Panc1 (cell line): ENCODE measurements around the gene TJP2. TPM values are rescaled to one million over a fixed set of nuclear protein-coding genes. Genes with fewer than 3 reads are reported as not detected.
A peak's percentile ranks its signal among the peaks of the same experiment; 100 is the strongest.

Experiments used
- ATAC-seq: fragments of 200-7000 bp; cut with Tn5 transposase; 2 replicates; pipeline ENCODE4 v1.9.1; 2020; ENCODE audit warnings: mild to moderate bottlenecking, moderate library complexity
- BruUV-seq: library from RNA; stranded (reverse); fragments of 400-500 nt; replicated peaks from 2 replicates; lab custom pipeline; 2021; lab: Mats Ljungman, UMichigan
- CTCF ChIA-PET: fragments of 300-600 bp; sonication (Branson Sonifier 250); formaldehyde crosslinking; loops from one replicate; lab custom pipeline; 2022; ENCODE audit warnings: antibody characterized with exemption; lab: Charles Lee
- POLR2A ChIA-PET: fragments of 300-600 bp; sonication (Branson Sonifier 250); formaldehyde crosslinking; loops from one replicate; lab custom pipeline; 2022; ENCODE audit warnings: antibody characterized with exemption; lab: Charles Lee
- DNase-seq: peaks from one replicate; pipeline ENCODE4 v3.0.0-alpha.2; 2010; ENCODE audit warnings: low read depth, low spot score
- H3K27ac ChIP-seq: 2 replicates; pipeline ENCODE4 v1.5.1; 2011; ENCODE audit warnings: mild to moderate bottlenecking, low read length, inconsistent platforms
- H3K27me3 ChIP-seq: fragments of 200-500 bp; sonication (Bioruptor generic); 2 replicates; pipeline ENCODE4 v1.6.0; 2014; ENCODE audit warnings: low read length, inconsistent platforms; ENCODE audit not compliant: control insufficient read depth, insufficient read depth
- H3K36me3 ChIP-seq: fragments of 200-500 bp; sonication (Bioruptor generic); 2 replicates; pipeline ENCODE4 v1.5.1; 2014; ENCODE audit warnings: inconsistent platforms, mild to moderate bottlenecking, low read length, moderate library complexity; ENCODE audit not compliant: control insufficient read depth, insufficient read depth
- H3K4me1 ChIP-seq: 2 replicates; pipeline ENCODE4 v1.5.1; 2011; ENCODE audit warnings: inconsistent platforms, mild to moderate bottlenecking, low read length, moderate library complexity; ENCODE audit not compliant: control insufficient read depth, insufficient read depth
- H3K4me3 ChIP-seq, 2 experiments: 2 replicates each; pipeline ENCODE4 v1.5.1; 2011 to 2012; ENCODE audit warnings: low read depth in 2 of 2, low read length in 2 of 2, mild to moderate bottlenecking in 2 of 2, inconsistent platforms in 1 of 2, moderate library complexity in 1 of 2
- H3K9me3 ChIP-seq: fragments of 200-500 bp; sonication (Bioruptor generic); 2 replicates; pipeline ENCODE4 v1.5.1; 2014; ENCODE audit warnings: low read depth, mild to moderate bottlenecking, inconsistent platforms, low read length, moderate library complexity; ENCODE audit not compliant: control insufficient read depth, insufficient read depth
- POLR2AphosphoS5 ChIP-seq: IDR thresholded peaks from 2 replicates; pipeline ENCODE4 v1.6.1; 2012; ENCODE audit warnings: mild to moderate bottlenecking, low read depth, low read length, moderate library complexity
- SIN3A ChIP-seq: IDR thresholded peaks from 2 replicates; pipeline ENCODE4 v1.6.1; 2012; ENCODE audit warnings: low read depth, mild to moderate bottlenecking, low read length, moderate library complexity, borderline replicate concordance; ENCODE audit not compliant: insufficient read depth
- TCF7L2 ChIP-seq: IDR thresholded peaks from 2 replicates; pipeline ENCODE4 v1.6.1; 2011; ENCODE audit warnings: mild to moderate bottlenecking, low read depth, low read length, inconsistent platforms
- in situ Hi-C: cut with HindIII; loops from 2 replicates; pipeline ENCODE4 v1.10.0; 2016; ENCODE audit warnings: low sequenced_read_pairs, low pct_unique_long_range_greater_than_20kb
- intact Hi-C: fragments of 100-400 bp; cut with micrococcal nuclease; formaldehyde crosslinking; loops from one replicate; pipeline ENCODE4 v1.10.0; 2022; ENCODE audit not compliant: unreplicated experiment
- total RNA-seq: library from RNA; stranded (reverse); gene quantifications from one replicate; pipeline ENCODE4 v1.2.1, GENCODE V29; 2021; ENCODE audit not compliant: unreplicated experiment
- TF ChIP-seq, protein P1 (sequence below), 2 experiments: IDR thresholded peaks; 2 replicates each; pipeline ENCODE4 v1.6.1; 2011 to 2012; ENCODE audit warnings: low read depth in 2 of 2, control low read depth in 1 of 2, low read length in 1 of 2, mild to moderate bottlenecking in 1 of 2, moderate library complexity in 1 of 2; ENCODE audit not compliant: insufficient read depth in 1 of 2
- TF ChIP-seq, protein P2 (sequence below): fragments of 450-650 bp; IDR thresholded peaks from 2 replicates; pipeline ENCODE4 v1.5.1; 2017; ENCODE audit warnings: mild to moderate bottlenecking

Gene TJP2
- total RNA-seq, 1 experiment from 2014 or later, result 40.2 TPM

DNA sequence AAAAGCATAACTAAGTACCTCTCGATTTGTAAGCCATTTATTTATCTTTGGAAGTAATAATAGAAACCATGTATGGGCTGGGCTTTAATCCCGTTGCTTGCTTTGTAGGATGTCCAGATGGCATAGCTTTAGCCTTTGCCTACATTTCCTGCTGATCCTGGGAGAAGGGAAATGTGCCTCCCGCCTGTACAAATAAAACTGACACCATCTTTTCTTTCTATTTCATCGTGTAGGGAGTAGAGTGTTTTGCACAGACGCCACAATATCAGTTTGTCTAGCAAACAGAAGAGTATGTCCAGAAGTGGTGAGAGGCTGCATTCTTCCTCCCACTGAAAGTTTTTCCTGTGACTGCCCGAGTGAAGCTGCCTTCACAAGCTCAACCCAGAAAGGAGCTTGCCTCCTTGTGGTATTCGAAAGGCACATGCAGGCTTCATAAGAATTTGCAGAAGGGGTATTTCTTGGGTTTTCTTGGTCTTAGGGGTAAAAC is 24.7 kb upstream of the TJP2 start:
- Histone ChIP-seq H3K27ac (no peak overlapping the region), H3K27me3 (no peaks in the 10 kb centered on the region), H3K4me1 (peaks cover 3% of the 10 kb centered on the region; the same call in 1 of the 2 replicates), H3K4me3 (no peak overlapping the region), H3K9me3 (no peaks in the 10 kb centered on the region), H3K36me3 (no peaks in the 10 kb centered on the region)
- BruUV-seq, result no TSS peak
- DNase-seq, result no peak
- POLR2A ChIA-PET, result no interaction called here
- TF ChIP-seq, protein P1, sequence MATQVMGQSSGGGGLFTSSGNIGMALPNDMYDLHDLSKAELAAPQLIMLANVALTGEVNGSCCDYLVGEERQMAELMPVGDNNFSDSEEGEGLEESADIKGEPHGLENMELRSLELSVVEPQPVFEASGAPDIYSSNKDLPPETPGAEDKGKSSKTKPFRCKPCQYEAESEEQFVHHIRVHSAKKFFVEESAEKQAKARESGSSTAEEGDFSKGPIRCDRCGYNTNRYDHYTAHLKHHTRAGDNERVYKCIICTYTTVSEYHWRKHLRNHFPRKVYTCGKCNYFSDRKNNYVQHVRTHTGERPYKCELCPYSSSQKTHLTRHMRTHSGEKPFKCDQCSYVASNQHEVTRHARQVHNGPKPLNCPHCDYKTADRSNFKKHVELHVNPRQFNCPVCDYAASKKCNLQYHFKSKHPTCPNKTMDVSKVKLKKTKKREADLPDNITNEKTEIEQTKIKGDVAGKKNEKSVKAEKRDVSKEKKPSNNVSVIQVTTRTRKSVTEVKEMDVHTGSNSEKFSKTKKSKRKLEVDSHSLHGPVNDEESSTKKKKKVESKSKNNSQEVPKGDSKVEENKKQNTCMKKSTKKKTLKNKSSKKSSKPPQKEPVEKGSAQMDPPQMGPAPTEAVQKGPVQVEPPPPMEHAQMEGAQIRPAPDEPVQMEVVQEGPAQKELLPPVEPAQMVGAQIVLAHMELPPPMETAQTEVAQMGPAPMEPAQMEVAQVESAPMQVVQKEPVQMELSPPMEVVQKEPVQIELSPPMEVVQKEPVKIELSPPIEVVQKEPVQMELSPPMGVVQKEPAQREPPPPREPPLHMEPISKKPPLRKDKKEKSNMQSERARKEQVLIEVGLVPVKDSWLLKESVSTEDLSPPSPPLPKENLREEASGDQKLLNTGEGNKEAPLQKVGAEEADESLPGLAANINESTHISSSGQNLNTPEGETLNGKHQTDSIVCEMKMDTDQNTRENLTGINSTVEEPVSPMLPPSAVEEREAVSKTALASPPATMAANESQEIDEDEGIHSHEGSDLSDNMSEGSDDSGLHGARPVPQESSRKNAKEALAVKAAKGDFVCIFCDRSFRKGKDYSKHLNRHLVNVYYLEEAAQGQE (IDR thresholded peaks at IDR 0.05; ENCODE audit: insufficient read depth in 1 of 2, low read depth in 2 of 2, low read length in 1 of 2), result no peak
- TF ChIP-seq, protein P2, sequence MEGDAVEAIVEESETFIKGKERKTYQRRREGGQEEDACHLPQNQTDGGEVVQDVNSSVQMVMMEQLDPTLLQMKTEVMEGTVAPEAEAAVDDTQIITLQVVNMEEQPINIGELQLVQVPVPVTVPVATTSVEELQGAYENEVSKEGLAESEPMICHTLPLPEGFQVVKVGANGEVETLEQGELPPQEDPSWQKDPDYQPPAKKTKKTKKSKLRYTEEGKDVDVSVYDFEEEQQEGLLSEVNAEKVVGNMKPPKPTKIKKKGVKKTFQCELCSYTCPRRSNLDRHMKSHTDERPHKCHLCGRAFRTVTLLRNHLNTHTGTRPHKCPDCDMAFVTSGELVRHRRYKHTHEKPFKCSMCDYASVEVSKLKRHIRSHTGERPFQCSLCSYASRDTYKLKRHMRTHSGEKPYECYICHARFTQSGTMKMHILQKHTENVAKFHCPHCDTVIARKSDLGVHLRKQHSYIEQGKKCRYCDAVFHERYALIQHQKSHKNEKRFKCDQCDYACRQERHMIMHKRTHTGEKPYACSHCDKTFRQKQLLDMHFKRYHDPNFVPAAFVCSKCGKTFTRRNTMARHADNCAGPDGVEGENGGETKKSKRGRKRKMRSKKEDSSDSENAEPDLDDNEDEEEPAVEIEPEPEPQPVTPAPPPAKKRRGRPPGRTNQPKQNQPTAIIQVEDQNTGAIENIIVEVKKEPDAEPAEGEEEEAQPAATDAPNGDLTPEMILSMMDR, result no peak; the same call in 1 of the 2 replicates
- TF ChIP-seq TCF7L2, result no peak
- TF ChIP-seq SIN3A, result no peak
- CTCF ChIA-PET, result no interaction called here
- ATAC-seq, result peak; percentile 53; the same call in 1 of the 2 replicates
- in situ Hi-C loops (no loop called here), intact Hi-C loops (no loop called here)

DNA sequence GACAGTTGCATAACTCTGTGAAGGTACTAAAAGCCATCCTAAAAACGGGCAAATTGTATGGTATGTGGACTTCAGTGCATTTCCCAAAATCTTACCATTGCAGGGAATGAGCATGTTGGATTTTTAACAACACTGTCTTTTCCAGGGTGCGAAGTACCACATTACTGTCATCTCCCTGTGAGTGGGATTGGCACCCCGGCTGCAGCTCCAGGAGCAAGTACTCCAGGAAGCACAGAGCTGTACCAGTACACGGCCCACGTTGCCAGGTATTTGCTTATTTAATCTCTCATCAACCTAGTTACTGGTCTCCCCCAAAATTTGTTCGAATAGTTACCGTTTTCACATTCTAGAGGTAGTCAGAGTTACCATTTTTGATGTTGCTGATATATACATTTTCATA is 22.6 kb upstream of the TJP2 start:
- ChIA-PET CTCF (no interaction called here), POLR2A (no interaction called here)
- H3K36me3 ChIP-seq, result no peaks in the 10 kb centered on the region
- H3K27ac ChIP-seq, result no peak overlapping the region
- no TSS peak for BruUV-seq
- H3K4me1 ChIP-seq, result 0 out of 2 replicates have a peak, but pooled peaks cover 3% of the 10 kb centered on the region
- H3K9me3 ChIP-seq, result no peaks in the 10 kb centered on the region
- in situ Hi-C loops (no loop called here), intact Hi-C loops (no loop called here)
- no peak overlapping the region for H3K4me3 ChIP-seq
- ATAC-seq (no peak), DNase-seq (no peak)
- TF ChIP-seq TCF7L2 (no peak), POLR2AphosphoS5 (no peak), SIN3A (no peak)
- TF ChIP-seq, protein P1 (IDR thresholded peaks at IDR 0.05; ENCODE audit: insufficient read depth in 1 of 2, low read depth in 2 of 2, low read length in 1 of 2), result no peak
- TF ChIP-seq, protein P2, result no peak
- H3K27me3 ChIP-seq, result no peaks in the 10 kb centered on the region
